Endothelial cell (in vitro differentiated cells): Measurements from ENCODE around the gene TNFSF15. TPM values are rescaled to one million over a fixed set of nuclear protein-coding genes. Genes with fewer than 3 reads are reported as not detected.
"Not testable (repeated sequence)": the region's sequence is repeated elsewhere in the genome, so short reads cannot be mapped to it uniquely, and the experiment has no call there.

ENCODE experiments used
- DNase-seq: peaks from one replicate; pipeline ENCODE4 v3.0.0; 2021; ENCODE audit warnings: low spot score
- H3K27ac Mint-ChIP-seq: one replicate; pipeline ENCODE4 v1.8.0; 2021; ENCODE audit warnings: mixed read lengths, inconsistent platforms; ENCODE audit not compliant: unreplicated experiment
- H3K27me3 Mint-ChIP-seq: one replicate; pipeline ENCODE4 v1.8.0; 2021; ENCODE audit warnings: mild to moderate bottlenecking, moderate library complexity, mixed read lengths, inconsistent platforms; ENCODE audit not compliant: unreplicated experiment
- H3K36me3 Mint-ChIP-seq: one replicate; pipeline ENCODE4 v1.8.0; 2021; ENCODE audit warnings: mild to moderate bottlenecking, low read depth, mixed read lengths, inconsistent platforms; ENCODE audit not compliant: unreplicated experiment
- H3K4me1 Mint-ChIP-seq: one replicate; pipeline ENCODE4 v1.8.0; 2021; ENCODE audit warnings: mild to moderate bottlenecking, mixed read lengths, inconsistent platforms; ENCODE audit not compliant: unreplicated experiment
- H3K4me3 Mint-ChIP-seq: one replicate; pipeline ENCODE4 v1.8.0; 2021; ENCODE audit warnings: mild to moderate bottlenecking, mixed read lengths, inconsistent platforms; ENCODE audit not compliant: unreplicated experiment
- H3K9me3 Mint-ChIP-seq: one replicate; pipeline ENCODE4 v1.8.0; 2021; ENCODE audit warnings: mixed read lengths, inconsistent platforms; ENCODE audit not compliant: unreplicated experiment
- CTCF ChIP-seq: fragments of 200-600 bp; sonication (generic); IDR thresholded peaks from one replicate; pipeline ENCODE4 v1.5.0; 2021; ENCODE audit warnings: antibody characterized with exemption; ENCODE audit not compliant: unreplicated experiment
- total RNA-seq: library from RNA; stranded (reverse); fragmentation: NEBNext Ultra II Directional; extraction: Animal tissue kit (Norgen Biotek cat#: 25700); gene quantifications from one replicate; pipeline ENCODE4 v1.2.1, GENCODE V29; 2021; ENCODE audit not compliant: unreplicated experiment

TNFSF15 gene
- total RNA-seq, 1 donor from 2014 or later: not detected

DNA sequence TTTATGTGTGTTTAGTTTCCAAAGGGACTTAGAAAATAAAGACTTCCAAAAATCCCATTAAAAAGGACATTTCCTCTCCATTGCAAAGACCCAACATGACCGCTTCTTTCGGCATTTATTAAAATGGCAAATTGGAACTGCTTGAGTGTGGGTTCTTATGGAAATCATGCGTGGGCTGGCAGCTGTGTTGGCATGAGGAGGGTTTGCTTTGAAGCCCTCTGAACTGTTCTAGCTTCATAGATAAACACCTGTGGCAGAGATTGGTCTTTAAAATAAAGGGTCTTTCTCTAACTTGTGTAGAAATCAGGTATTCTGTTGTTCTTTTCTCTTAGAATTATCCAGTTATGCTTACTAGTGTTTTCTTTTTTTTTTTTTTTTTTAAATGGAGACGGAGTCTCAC, 68.0 kb downstream of the TNFSF15 start:
- TF ChIP-seq CTCF: no peak
- H3K4me3 Mint-ChIP-seq: no peak overlapping the region
- H3K27ac Mint-ChIP-seq: no peak overlapping the region
- no peaks in the 10 kb centered on the region for H3K27me3 Mint-ChIP-seq
- DNase-seq: no peak
- no peaks in the 10 kb centered on the region for H3K9me3 Mint-ChIP-seq
- no peaks in the 10 kb centered on the region for H3K4me1 Mint-ChIP-seq
- H3K36me3 Mint-ChIP-seq: no peaks in the 10 kb centered on the region

DNA sequence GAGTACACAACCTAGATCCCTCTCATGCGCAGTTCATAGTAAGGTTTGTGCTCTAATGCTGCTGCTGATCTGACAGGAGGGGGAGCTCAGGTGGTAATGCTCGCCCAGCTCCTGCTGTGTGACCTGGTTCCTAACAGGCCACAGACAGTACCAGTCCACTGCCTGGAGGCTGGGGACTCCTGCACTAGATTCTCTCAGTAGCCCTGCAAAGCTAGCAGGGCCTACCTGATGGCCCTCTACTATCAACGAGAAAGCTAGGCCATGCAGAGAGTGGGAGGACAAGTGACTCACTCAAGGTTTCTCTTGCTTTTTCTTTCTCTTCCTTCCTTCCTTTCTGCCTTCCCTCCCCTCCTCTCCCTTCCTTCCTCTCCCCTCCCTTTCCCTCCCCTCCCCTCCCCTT, 68.7 kb downstream of the TNFSF15 start:
- no peak for TF ChIP-seq CTCF
- Mint-ChIP-seq H3K27ac (no peak overlapping the region), H3K9me3 (no peaks in the 10 kb centered on the region), H3K4me3 (no peak overlapping the region), H3K36me3 (no peaks in the 10 kb centered on the region), H3K27me3 (no peaks in the 10 kb centered on the region), H3K4me1 (no peaks in the 10 kb centered on the region)
- DNase-seq: no peak

- Mint-ChIP-seq H3K27ac (no peak overlapping the region), H3K4me1 (no peaks in the 10 kb centered on the region), H3K36me3 (no peaks in the 10 kb centered on the region), H3K4me3 (no peak overlapping the region), H3K27me3 (peaks cover 2% of the 10 kb centered on the region), H3K9me3 (no peaks in the 10 kb centered on the region)
- no peak for DNase-seq
- no peak for TF ChIP-seq CTCF
These were observed 70.1 kb downstream of the TNFSF15 start for GRCh38 chr9:114735704-114736103.

DNA sequence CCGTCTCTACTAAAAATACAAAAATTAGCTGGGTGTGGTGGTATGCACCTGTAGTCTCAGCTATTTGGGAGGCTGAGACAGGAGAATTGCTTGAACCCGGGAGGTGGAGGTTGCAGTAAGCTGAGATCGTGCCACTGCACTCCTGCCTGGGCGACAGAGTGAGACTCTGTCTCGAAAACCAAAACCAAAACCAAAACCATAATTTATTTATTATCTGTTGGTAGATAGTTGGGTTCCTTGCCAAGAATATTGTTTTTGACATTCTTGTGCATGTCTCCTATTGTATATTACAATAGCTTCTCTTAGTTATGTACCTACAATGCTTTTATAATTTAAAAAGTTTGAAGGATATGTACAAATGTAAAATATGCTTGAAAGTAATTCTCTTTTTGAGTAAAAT, 70.7 kb downstream of the TNFSF15 start:
- not testable (repeated sequence) for H3K27me3 Mint-ChIP-seq, H3K27ac Mint-ChIP-seq, H3K36me3 Mint-ChIP-seq, DNase-seq, H3K4me3 Mint-ChIP-seq, H3K4me1 Mint-ChIP-seq, H3K9me3 Mint-ChIP-seq

Other genes starting within 250 kb of the TNFSF15 start
- 96.0 TPM for gene ATP6V1G1, start 218.3 kb downstream of the TNFSF15 start, total RNA-seq
- gene TMEM268, start 194.7 kb downstream of the TNFSF15 start, total RNA-seq: 1.6 TPM
- gene TEX53, start 148.2 kb downstream of the TNFSF15 start, total RNA-seq: not detected
- not detected for gene TEX48, start 123.8 kb downstream of the TNFSF15 start, total RNA-seq
- gene TNFSF8, start 124.6 kb upstream of the TNFSF15 start, total RNA-seq: not detected